ENCODE data around the gene RALGAPA2. TPM values are rescaled to one million over a fixed set of nuclear protein-coding genes. Genes with fewer than 3 reads are reported as not detected.

Gene RALGAPA2
- polyA plus RNA-seq, 4 donors = 7.6 to 34.3 (median 17.7) TPM

DNA sequence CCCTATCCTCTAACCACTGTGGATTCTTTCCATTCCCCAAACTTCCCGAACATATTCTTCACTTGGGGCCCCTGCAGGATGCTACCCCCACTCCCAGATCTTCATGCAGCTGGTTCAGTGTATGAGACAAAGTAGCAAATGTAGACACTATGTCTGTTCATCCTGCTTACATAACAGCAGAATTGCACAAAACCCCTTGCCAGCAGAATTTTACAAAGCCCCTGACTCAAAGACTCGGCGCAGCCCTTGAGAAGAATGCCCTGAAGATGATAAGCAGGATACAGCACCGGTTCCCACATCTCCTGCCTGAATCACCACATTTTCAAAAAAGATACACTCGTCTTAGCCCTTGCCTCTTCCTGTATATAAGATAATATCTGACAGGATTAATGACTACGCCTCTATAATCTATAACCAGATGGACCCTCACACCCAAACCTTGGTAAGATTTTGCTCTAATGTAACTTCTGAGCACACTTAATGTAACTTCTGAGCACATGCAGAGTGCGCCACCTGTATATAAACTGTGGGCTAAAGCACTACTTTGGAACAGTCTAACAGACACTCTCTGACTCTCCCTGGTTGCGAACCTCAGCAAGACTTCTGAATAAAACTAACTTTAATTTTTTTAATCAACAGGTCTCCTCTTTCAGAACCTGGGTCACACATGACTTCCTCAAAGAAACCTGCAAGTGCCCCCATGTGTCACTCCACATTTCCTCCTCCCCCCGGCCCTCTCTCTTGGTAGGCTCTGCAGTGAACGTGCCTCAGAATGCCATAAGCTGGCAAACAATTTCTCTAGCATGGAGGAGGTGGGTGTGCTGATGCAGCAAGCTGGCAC is 28.7 kb downstream of the RALGAPA2 start:
- no peak for DNase-seq
- H3K27me3 ChIP-seq (ENCODE audit: control insufficient read depth in 3 of 3, insufficient read depth in 3 of 3, low read length in 3 of 3) = no peaks in the 10 kb centered on the region
- FAIRE-seq = no peak
- 84 to 91% (median 89%) methylated on average over 10 of the region's 10 CpGs for WGBS, 3 donors
- H3K4me3 ChIP-seq (ENCODE audit: low read depth in 1 of 3, low read length in 3 of 3) = no peak overlapping the region
- H3K4me1 ChIP-seq (ENCODE audit: control insufficient read depth in 3 of 3, insufficient read depth in 2 of 3, low read depth in 1 of 3, low read length in 2 of 3) = peaks cover 2 to 8% (median 4%) of the 10 kb centered on the region in 3 donors
- no peaks in the 10 kb centered on the region for H3K9me3 ChIP-seq (ENCODE audit: control insufficient read depth in 2 of 2, insufficient read depth in 1 of 2, low read depth in 1 of 2, low read length in 1 of 2)
- H3K27ac ChIP-seq (ENCODE audit: low read depth in 1 of 3, low read length in 2 of 3) = no peak overlapping the region
- H3K36me3 ChIP-seq (ENCODE audit: control insufficient read depth in 3 of 3, insufficient read depth in 2 of 3, low read depth in 1 of 3, low read length in 3 of 3) = peaks cover 0 to under 1% (median 0%) of the 10 kb centered on the region in 3 donors

GRCh38 chr20:20683020-20683419 is 29.4 kb downstream of the RALGAPA2 start:
- H3K4me3 ChIP-seq (ENCODE audit: low read depth in 1 of 3, low read length in 3 of 3) = no peak overlapping the region
- FAIRE-seq (no peak), DNase-seq (no peak)
- H3K27ac ChIP-seq (ENCODE audit: low read depth in 1 of 3, low read length in 2 of 3) = no peak overlapping the region
- no peaks in the 10 kb centered on the region for H3K9me3 ChIP-seq (ENCODE audit: control insufficient read depth in 2 of 2, insufficient read depth in 1 of 2, low read depth in 1 of 2, low read length in 1 of 2)
- peaks cover 2 to 8% (median 4%) of the 10 kb centered on the region in 3 donors for H3K4me1 ChIP-seq (ENCODE audit: control insufficient read depth in 3 of 3, insufficient read depth in 2 of 3, low read depth in 1 of 3, low read length in 2 of 3)
- peaks cover 0 to 3% (median 0%) of the 10 kb centered on the region in 3 donors for H3K36me3 ChIP-seq (ENCODE audit: control insufficient read depth in 3 of 3, insufficient read depth in 2 of 3, low read depth in 1 of 3, low read length in 3 of 3)
- no peaks in the 10 kb centered on the region for H3K27me3 ChIP-seq (ENCODE audit: control insufficient read depth in 3 of 3, insufficient read depth in 3 of 3, low read length in 3 of 3)
- WGBS, 3 donors = 90 to 97% (median 94%) methylated on average over 9 of the region's 9 CpGs

- FAIRE-seq (no peak), DNase-seq (no peak)
- Histone ChIP-seq H3K4me1 (ENCODE audit: control insufficient read depth in 3 of 3, insufficient read depth in 2 of 3, low read depth in 1 of 3, low read length in 2 of 3) (peaks cover 2 to 8% (median 4%) of the 10 kb centered on the region in 3 donors), H3K4me3 (ENCODE audit: low read depth in 1 of 3, low read length in 3 of 3) (no peak overlapping the region), H3K27ac (ENCODE audit: low read depth in 1 of 3, low read length in 2 of 3) (no peak overlapping the region), H3K27me3 (ENCODE audit: control insufficient read depth in 3 of 3, insufficient read depth in 3 of 3, low read length in 3 of 3) (no peaks in the 10 kb centered on the region), H3K36me3 (ENCODE audit: control insufficient read depth in 3 of 3, insufficient read depth in 2 of 3, low read depth in 1 of 3, low read length in 3 of 3) (peaks cover 0 to 5% (median 0%) of the 10 kb centered on the region in 3 donors), H3K9me3 (ENCODE audit: control insufficient read depth in 2 of 2, insufficient read depth in 1 of 2, low read depth in 1 of 2, low read length in 1 of 2) (no peaks in the 10 kb centered on the region)
- 73 to 85% (median 83%) methylated on average over 7 of the region's 7 CpGs for WGBS, 3 donors
Observed at GRCh38 chr20:20680991-20681508, 31.4 kb downstream of the RALGAPA2 start.

GRCh38 chr20:20679316-20679715 is 33.1 kb downstream of the RALGAPA2 start:
- no peaks in the 10 kb centered on the region for H3K27me3 ChIP-seq (ENCODE audit: control insufficient read depth in 3 of 3, insufficient read depth in 3 of 3, low read length in 3 of 3)

GRCh38 chr20:20677186-20677585 is 35.3 kb downstream of the RALGAPA2 start:
- FAIRE-seq (no peak), DNase-seq (no peak)
- Histone ChIP-seq H3K4me3 (ENCODE audit: low read depth in 1 of 3, low read length in 3 of 3) (no peak overlapping the region), H3K4me1 (ENCODE audit: control insufficient read depth in 3 of 3, insufficient read depth in 2 of 3, low read depth in 1 of 3, low read length in 2 of 3) (peaks cover 2 to 8% (median 4%) of the 10 kb centered on the region in 3 donors), H3K9me3 (ENCODE audit: control insufficient read depth in 2 of 2, insufficient read depth in 1 of 2, low read depth in 1 of 2, low read length in 1 of 2) (no peaks in the 10 kb centered on the region), H3K27me3 (ENCODE audit: control insufficient read depth in 3 of 3, insufficient read depth in 3 of 3, low read length in 3 of 3) (no peaks in the 10 kb centered on the region), H3K36me3 (ENCODE audit: control insufficient read depth in 3 of 3, insufficient read depth in 2 of 3, low read depth in 1 of 3, low read length in 3 of 3) (peaks cover 0 to 5% (median 0%) of the 10 kb centered on the region in 3 donors), H3K27ac (ENCODE audit: low read depth in 1 of 3, low read length in 2 of 3) (no peak overlapping the region)
- WGBS, 3 donors = 66 to 82% (median 80%) methylated on average over 3 of the region's 3 CpGs

More at GRCh38 chr20:20679316-20679715, 33.1 kb downstream of the RALGAPA2 start:
- Histone ChIP-seq H3K9me3 (ENCODE audit: control insufficient read depth in 2 of 2, insufficient read depth in 1 of 2, low read depth in 1 of 2, low read length in 1 of 2) (no peaks in the 10 kb centered on the region), H3K36me3 (ENCODE audit: control insufficient read depth in 3 of 3, insufficient read depth in 2 of 3, low read depth in 1 of 3, low read length in 3 of 3) (peaks cover 0 to 5% (median 0%) of the 10 kb centered on the region in 3 donors), H3K4me3 (ENCODE audit: low read depth in 1 of 3, low read length in 3 of 3) (no peak overlapping the region), H3K27ac (ENCODE audit: low read depth in 1 of 3, low read length in 2 of 3) (peak overlapping the region in 1 of 3 donors; percentile 30), H3K4me1 (ENCODE audit: control insufficient read depth in 3 of 3, insufficient read depth in 2 of 3, low read depth in 1 of 3, low read length in 2 of 3) (peaks cover 2 to 8% (median 4%) of the 10 kb centered on the region in 3 donors)
- 44 to 73% (median 53%) methylated on average over 3 of the region's 3 CpGs for whole genome bisulfite sequencing, 3 donors
- no peak for FAIRE-seq
- DNase-seq = peak; percentile 60 to 70

- Histone ChIP-seq H3K27ac (ENCODE audit: low read depth in 1 of 3, low read length in 2 of 3) (no peak overlapping the region), H3K36me3 (ENCODE audit: control insufficient read depth in 3 of 3, insufficient read depth in 2 of 3, low read depth in 1 of 3, low read length in 3 of 3) (no peaks in the 10 kb centered on the region), H3K27me3 (ENCODE audit: control insufficient read depth in 3 of 3, insufficient read depth in 3 of 3, low read length in 3 of 3) (no peaks in the 10 kb centered on the region), H3K4me1 (ENCODE audit: control insufficient read depth in 3 of 3, insufficient read depth in 2 of 3, low read depth in 1 of 3, low read length in 2 of 3) (peaks cover 0 to 3% (median 0%) of the 10 kb centered on the region in 3 donors), H3K4me3 (ENCODE audit: low read depth in 1 of 3, low read length in 3 of 3) (no peak overlapping the region), H3K9me3 (ENCODE audit: control insufficient read depth in 2 of 2, insufficient read depth in 1 of 2, low read depth in 1 of 2, low read length in 1 of 2) (no peaks in the 10 kb centered on the region)
- no peak for DNase-seq
- 19% methylated on average over 1 of the region's 1 CpG for WGBS, 3 donors
- no peak for FAIRE-seq
Observed at GRCh38 chr20:20668639-20669038, 43.8 kb downstream of the RALGAPA2 start.

- Histone ChIP-seq H3K9me3 (ENCODE audit: control insufficient read depth in 2 of 2, insufficient read depth in 1 of 2, low read depth in 1 of 2, low read length in 1 of 2) (no peaks in the 10 kb centered on the region), H3K4me1 (ENCODE audit: control insufficient read depth in 3 of 3, insufficient read depth in 2 of 3, low read depth in 1 of 3, low read length in 2 of 3) (peaks cover 0 to 3% (median 0%) of the 10 kb centered on the region in 3 donors), H3K36me3 (ENCODE audit: control insufficient read depth in 3 of 3, insufficient read depth in 2 of 3, low read depth in 1 of 3, low read length in 3 of 3) (no peaks in the 10 kb centered on the region), H3K27me3 (ENCODE audit: control insufficient read depth in 3 of 3, insufficient read depth in 3 of 3, low read length in 3 of 3) (no peaks in the 10 kb centered on the region), H3K4me3 (ENCODE audit: low read depth in 1 of 3, low read length in 3 of 3) (no peak overlapping the region), H3K27ac (ENCODE audit: low read depth in 1 of 3, low read length in 2 of 3) (no peak overlapping the region)
- DNase-seq (no peak), FAIRE-seq (no peak)
- WGBS, 3 donors = 47 to 55% (median 49%) methylated on average over 5 of the region's 5 CpGs
Observed at GRCh38 chr20:20666359-20666758, 46.1 kb downstream of the RALGAPA2 start.

- no peaks in the 10 kb centered on the region for H3K36me3 ChIP-seq (ENCODE audit: control insufficient read depth in 3 of 3, insufficient read depth in 2 of 3, low read depth in 1 of 3, low read length in 3 of 3)
- DNase-seq = no peak
- WGBS, 3 donors = 18 to 58% (median 53%) methylated on average over 3 of the region's 3 CpGs
- no peak overlapping the region for H3K27ac ChIP-seq (ENCODE audit: low read depth in 1 of 3, low read length in 2 of 3)
- H3K9me3 ChIP-seq (ENCODE audit: control insufficient read depth in 2 of 2, insufficient read depth in 1 of 2, low read depth in 1 of 2, low read length in 1 of 2) = no peaks in the 10 kb centered on the region
- no peak overlapping the region for H3K4me3 ChIP-seq (ENCODE audit: low read depth in 1 of 3, low read length in 3 of 3)
- peaks cover 0 to 3% (median 0%) of the 10 kb centered on the region in 3 donors for H3K4me1 ChIP-seq (ENCODE audit: control insufficient read depth in 3 of 3, insufficient read depth in 2 of 3, low read depth in 1 of 3, low read length in 2 of 3)
- FAIRE-seq = no peak
- H3K27me3 ChIP-seq (ENCODE audit: control insufficient read depth in 3 of 3, insufficient read depth in 3 of 3, low read length in 3 of 3) = no peaks in the 10 kb centered on the region
Observed at GRCh38 chr20:20665606-20666332, 46.7 kb downstream of the RALGAPA2 start.
